H1 (cell line): ENCODE results near the gene MGLL. TPM values are rescaled to one million over a fixed set of nuclear protein-coding genes. Genes with fewer than 3 reads are reported as not detected.
A peak's percentile ranks its signal among the peaks of the same experiment; 100 is the strongest.

Experiments used
- CTCF ChIA-PET: fragments of 300-600 bp; sonication (Branson Sonifier 250); formaldehyde crosslinking; loops from one replicate; lab custom pipeline; 2021; ENCODE audit not compliant: partially characterized antibody; lab: Charles Lee
- POLR2A ChIA-PET: fragments of 300-600 bp; sonication (Branson Sonifier 250); formaldehyde crosslinking; loops from one replicate; lab custom pipeline; 2021; ENCODE audit warnings: inconsistent platforms; ENCODE audit not compliant: partially characterized antibody; lab: Charles Lee
- DNase-seq, 2 experiments: peaks; one replicate each; pipeline versions ENCODE4 v3.0.0 to v3.0.0-alpha.2; 2010 to 2022; ENCODE audit warnings: low spot score in 2 of 2, low read depth in 1 of 2, mixed read lengths in 1 of 2
- FAIRE-seq: peaks from 2 replicates; lab custom pipeline; 2011; peaks lifted over from hg19 to GRCh38; lab: Jason Lieb, UNC
- H2AFZ ChIP-seq: 2 replicates; pipeline ENCODE4 v1.8.1; 2012; ENCODE audit warnings: low read length, inconsistent platforms
- H2AK5ac ChIP-seq: 2 replicates; pipeline ENCODE4 v1.6.1; 2013; ENCODE audit warnings: low read depth, low read length
- H2BK120ac ChIP-seq: replicated peaks from 2 replicates; pipeline ENCODE3; 2013; ENCODE audit warnings: low read depth, low read length, inconsistent platforms
- H2BK12ac ChIP-seq: 2 replicates; pipeline ENCODE4 v1.6.1; 2013; ENCODE audit warnings: low read depth, low read length
- H2BK15ac ChIP-seq: 2 replicates; pipeline ENCODE4 v1.6.1; 2013; ENCODE audit warnings: low read length
- H2BK20ac ChIP-seq: 2 replicates; pipeline ENCODE4 v1.6.1; 2013; ENCODE audit warnings: low read length
- H2BK5ac ChIP-seq: 2 replicates; pipeline ENCODE4 v1.6.1; 2013; ENCODE audit warnings: low read depth, low read length
- H3K14ac ChIP-seq: 2 replicates; pipeline ENCODE4 v1.6.1; 2013; ENCODE audit warnings: inconsistent platforms; ENCODE audit not compliant: insufficient read length
- H3K18ac ChIP-seq: 2 replicates; pipeline ENCODE4 v1.6.1; 2013; ENCODE audit warnings: low read length; ENCODE audit errors: extremely low read depth
- H3K23ac ChIP-seq: 2 replicates; pipeline ENCODE4 v1.6.1; 2013; ENCODE audit warnings: inconsistent platforms; ENCODE audit not compliant: insufficient read length
- H3K23me2 ChIP-seq: 2 replicates; pipeline ENCODE4 v1.6.1; 2013; ENCODE audit warnings: low read depth, low read length
- H3K27ac ChIP-seq: 2 replicates; pipeline ENCODE4 v1.6.1; 2011; ENCODE audit warnings: low read depth, low read length, inconsistent platforms
- H3K27me3 ChIP-seq, 4 experiments: replicated peaks in 1 of 4; 1 replicate in 1 of 4; 2 replicates in 3 of 4; pipeline versions ENCODE4 v1.6.1 to v1.8.1; 2011 to 2013; ENCODE audit warnings: low read length in 3 of 4, mild to moderate bottlenecking in 3 of 4, inconsistent platforms in 2 of 4, mixed read lengths in 2 of 4, moderate library complexity in 1 of 4; ENCODE audit not compliant: control insufficient read depth in 3 of 4, insufficient read depth in 3 of 4; ENCODE audit errors: extremely low read depth in 1 of 4
- H3K36me3 ChIP-seq, 4 experiments: 2 replicates each; pipeline versions ENCODE4 v1.6.1 to v1.8.1; 2011 to 2013; ENCODE audit warnings: mild to moderate bottlenecking in 4 of 4, low read length in 3 of 4, moderate library complexity in 2 of 4, control low read depth in 1 of 4, inconsistent platforms in 1 of 4; ENCODE audit not compliant: insufficient read depth in 4 of 4, control insufficient read depth in 2 of 4
- H3K4ac ChIP-seq: replicated peaks from 2 replicates; pipeline ENCODE3; 2013; ENCODE audit warnings: low read length, low read depth, mixed read lengths, inconsistent platforms; ENCODE audit not compliant: insufficient read length
- H3K4me1 ChIP-seq, 4 experiments: replicated peaks in 1 of 4; 1 replicate in 1 of 4; 2 replicates in 3 of 4; pipeline versions ENCODE4 v1.6.1 to v1.8.1; 2011 to 2013; ENCODE audit warnings: low read length in 3 of 4, inconsistent platforms in 2 of 4, mixed read lengths in 1 of 4; ENCODE audit not compliant: insufficient read depth in 4 of 4, control insufficient read depth in 3 of 4
- H3K4me2 ChIP-seq, 2 experiments: 2 replicates each; pipeline versions ENCODE4 v1.6.1 to v1.8.1; 2011 to 2013; ENCODE audit warnings: low read depth in 2 of 2, low read length in 2 of 2, control low read depth in 1 of 2, inconsistent platforms in 1 of 2, mild to moderate bottlenecking in 1 of 2; ENCODE audit not compliant: insufficient read depth in 1 of 2
- H3K4me3 ChIP-seq, 4 experiments: fragments of 200-600, 300-600 bp in 1 of 4; sonication (generic), shearing (Covaris generic), sonication (Bioruptor Twin) in 1 of 4; 2 replicates each; pipeline versions ENCODE4 v1.5.1 to v1.8.1; 2011 to 2016; ENCODE audit warnings: low read length in 4 of 4, low read depth in 3 of 4, control low read depth in 2 of 4, inconsistent platforms in 2 of 4, mild to moderate bottlenecking in 2 of 4, mixed read lengths in 1 of 4, moderate library complexity in 1 of 4; ENCODE audit not compliant: insufficient read depth in 2 of 4; ENCODE audit errors: extremely low read depth in 1 of 4
- H3K56ac ChIP-seq: replicated peaks from 2 replicates; pipeline ENCODE3; 2013; ENCODE audit warnings: low read depth, mild to moderate bottlenecking, mixed read lengths, low read length, inconsistent platforms; ENCODE audit not compliant: insufficient read length
- H3K79me1 ChIP-seq: 2 replicates; pipeline ENCODE4 v1.6.1; 2013; ENCODE audit warnings: low read depth, low read length, control low read depth
- H3K79me2 ChIP-seq, 2 experiments: 2 replicates each; pipeline versions ENCODE4 v1.6.1 to v1.8.1; 2012 to 2013; ENCODE audit warnings: low read length in 2 of 2, mild to moderate bottlenecking in 2 of 2, inconsistent platforms in 1 of 2; ENCODE audit not compliant: insufficient read depth in 2 of 2, control insufficient read depth in 1 of 2
- H3K9ac ChIP-seq, 4 experiments: replicated peaks in 1 of 4; 1 replicate in 1 of 4; 2 replicates in 3 of 4; pipeline versions ENCODE4 v1.6.1 to v1.8.1; 2011 to 2013; ENCODE audit warnings: low read depth in 3 of 4, low read length in 3 of 4, control low read depth in 2 of 4, mild to moderate bottlenecking in 2 of 4, moderate library complexity in 2 of 4, inconsistent platforms in 1 of 4; ENCODE audit errors: extremely low read depth in 1 of 4
- H3K9me3 ChIP-seq, 2 experiments: 2 replicates each; pipeline versions ENCODE4 v1.6.1 to v1.8.1; 2012 to 2013; ENCODE audit warnings: mild to moderate bottlenecking in 2 of 2, moderate library complexity in 2 of 2, control low read depth in 1 of 2, inconsistent platforms in 1 of 2, low read depth in 1 of 2, low read length in 1 of 2, mixed read lengths in 1 of 2; ENCODE audit not compliant: insufficient read depth in 2 of 2
- H4K20me1 ChIP-seq, 2 experiments: replicated peaks in 1 of 2; 2 replicates each; pipeline versions ENCODE3 to v1.8.1; 2011 to 2013; ENCODE audit warnings: inconsistent platforms in 2 of 2, low read length in 2 of 2, mild to moderate bottlenecking in 1 of 2; ENCODE audit not compliant: insufficient read depth in 2 of 2, control insufficient read depth in 1 of 2
- H4K5ac ChIP-seq: 2 replicates; pipeline ENCODE4 v1.6.1; 2013; ENCODE audit warnings: low read length, low read depth, mixed read lengths, inconsistent platforms; ENCODE audit not compliant: insufficient read length
- H4K8ac ChIP-seq: 2 replicates; pipeline ENCODE4 v1.8.0; 2013; ENCODE audit warnings: mild to moderate bottlenecking, moderate library complexity, low read length, inconsistent platforms; ENCODE audit not compliant: insufficient read depth; ENCODE audit errors: extremely low read depth
- H4K91ac ChIP-seq: replicated peaks from 2 replicates; pipeline ENCODE3; 2013; ENCODE audit warnings: low read length, mixed read lengths, inconsistent platforms; ENCODE audit not compliant: insufficient read length
- BACH1 ChIP-seq: IDR thresholded peaks from 2 replicates; pipeline ENCODE4 v1.6.1; 2012; ENCODE audit warnings: low read length, improper control_type of control experiment
- CBX8 ChIP-seq: fragments of 300-800, 300-1000 bp; sonication (generic); IDR thresholded peaks from 2 replicates; pipeline ENCODE4 v1.7.1; 2016; ENCODE audit warnings: low read depth, low read length, borderline replicate concordance
- EZH2 ChIP-seq: fragments of 200-600 bp; sonication (generic); IDR thresholded peaks from 2 replicates; pipeline ENCODE4 v1.7.1; 2012; ENCODE audit warnings: low read depth, mild to moderate bottlenecking, moderate library complexity, low read length, inconsistent platforms; ENCODE audit not compliant: severe bottlenecking
- KDM5A ChIP-seq: fragments of 200-600 bp; IDR thresholded peaks from 2 replicates; pipeline ENCODE4 v1.7.1; 2012; ENCODE audit warnings: mild to moderate bottlenecking, low read length, inconsistent platforms, mixed read lengths
- MAFK ChIP-seq: IDR thresholded peaks from 2 replicates; pipeline ENCODE4 v1.6.1; 2012; ENCODE audit warnings: low read depth, mild to moderate bottlenecking, improper control_type of control experiment, low read length
- NRF1 ChIP-seq: IDR thresholded peaks from 2 replicates; pipeline ENCODE4 v1.6.1; 2011; ENCODE audit warnings: mild to moderate bottlenecking, low read depth, low read length, improper control_type of control experiment
- PHF8 ChIP-seq: fragments of 200-600 bp; sonication (generic); conservative IDR thresholded peaks from 2 replicates; pipeline ENCODE4 v1.7.1; 2012; ENCODE audit warnings: low read depth, mild to moderate bottlenecking, inconsistent platforms, low read length, moderate library complexity
- RNF2 ChIP-seq: fragments of 200-900, 300-1000 bp; sonication (generic); IDR thresholded peaks from 2 replicates; pipeline ENCODE4 v1.7.1; 2016; ENCODE audit warnings: borderline replicate concordance, low read depth, mild to moderate bottlenecking, antibody characterized with exemption, low read length; ENCODE audit not compliant: poor library complexity, severe bottlenecking; ENCODE audit errors: missing control alignments
- SIX5 ChIP-seq: IDR thresholded peaks from 2 replicates; pipeline ENCODE4 v1.6.1; 2011; ENCODE audit warnings: mild to moderate bottlenecking, low read depth, low read length
- SP1 ChIP-seq: IDR thresholded peaks from 2 replicates; pipeline ENCODE4 v1.6.1; 2011; ENCODE audit warnings: low read depth, low read length
- TAF1 ChIP-seq: IDR thresholded peaks from 2 replicates; pipeline ENCODE4 v1.6.1; 2011; ENCODE audit warnings: mild to moderate bottlenecking, low read depth, low read length
- ZNF274 ChIP-seq: IDR thresholded peaks from 2 replicates; pipeline ENCODE4 v1.7.0; 2012; ENCODE audit warnings: low read length, borderline replicate concordance; ENCODE audit errors: extremely low read depth
- WGBS, 2 experiments: shearing (Covaris generic) in 1 of 2; methylation state at CpG; one replicate each; pipeline versions ENCODE4 v1.1.6 to v1.1.7; 2013 to 2015; ENCODE audit warnings: low lambda C conversion rate in 2 of 2, mixed read lengths in 2 of 2, inconsistent platforms in 1 of 2, low coverage in 1 of 2, missing lambda C conversion rate in 1 of 2; ENCODE audit not compliant: insufficient replicate concordance in 2 of 2, insufficient coverage in 1 of 2, insufficient read length in 1 of 2; ENCODE audit errors: extremely low coverage in 1 of 2, missing lambda C conversion rate in 1 of 2; 5-methylcytosine and 5-hydroxymethylcytosine counted together
- polyA plus RNA-seq, 7 experiments: library from polyadenylated mRNA; depleted of rRNA in 3 of 7; stranded (reverse) in 5 of 7; unstranded in 2 of 7; fragments of >200 nt in 5 of 7; fragments of 200-250 nt in 2 of 7; gene quantifications; 1 replicate in 5 of 7; 2 replicates in 1 of 7; 4 replicates in 1 of 7; pipeline versions ENCODE4 v1.2.1 to v1.2.3, GENCODE V29; 2011 to 2013; ENCODE audit warnings: missing spikeins in 2 of 7, mixed read lengths in 2 of 7
- total RNA-seq: library from RNA; stranded (reverse); fragmentation: NEBNext Ultra II Directional; extraction: Animal tissue kit (Norgen Biotek cat#: 25700); gene quantifications from 2 replicates; pipeline ENCODE4 v1.2.1, GENCODE V29; 2021

The MGLL gene
- total and polyA plus RNA-seq, 2 of the 8 experiments (the other 6 are each of a cell fraction or from before 2014, with no cell fraction given), result 0.05 to 0.34 TPM

DNA sequence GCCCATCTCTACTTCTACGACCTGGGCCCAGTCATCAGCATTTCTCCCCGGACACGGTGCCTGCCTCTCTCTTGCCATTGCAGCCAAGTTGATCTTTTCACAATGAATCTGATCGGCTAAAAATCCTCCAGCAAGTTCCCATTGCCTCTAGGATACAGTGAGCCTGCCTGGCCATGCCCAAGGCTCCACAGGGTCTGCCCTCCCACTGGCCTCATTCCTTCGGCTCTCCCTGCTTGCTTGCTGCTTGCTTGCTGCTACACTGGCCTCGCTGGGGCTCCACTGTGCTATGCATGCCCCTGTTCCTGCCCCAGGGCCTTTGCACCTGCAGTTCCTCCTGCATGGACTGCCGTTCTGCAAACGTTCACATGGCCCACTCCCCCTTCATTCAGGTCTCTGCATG lies 147.5 kb downstream of the MGLL start:
- Histone ChIP-seq H3K4me2 (no peak overlapping the region; a peak in 1 of 4 replicates), H3K4me1 (peaks cover 0 to 14% (median 10%) of the 10 kb centered on the region in 4 experiments; a peak in 6 of 7 replicates), H4K20me1 (no peaks in the 10 kb centered on the region), H2BK12ac (no peak overlapping the region), H3K4ac (no peak overlapping the region), H3K9me3 (no peaks in the 10 kb centered on the region), H3K18ac (no peak overlapping the region), H3K56ac (no peak overlapping the region), H3K23me2 (peaks cover 12% of the 10 kb centered on the region; the same call in 1 of the 2 replicates), H3K79me2 (no peaks in the 10 kb centered on the region), H3K23ac (no peak overlapping the region), H2BK20ac (no peak overlapping the region), H3K4me3 (no peak overlapping the region), H4K91ac (no peak overlapping the region), H3K27me3 (no peaks in the 10 kb centered on the region; a peak in 2 of 7 replicates), H3K27ac (no peak overlapping the region), H4K8ac (no peak overlapping the region), H2AK5ac (no peak overlapping the region), H2BK5ac (no peak overlapping the region), H4K5ac (no peak overlapping the region), H2AFZ (no peak overlapping the region), H3K36me3 (no peaks in the 10 kb centered on the region), H3K9ac (no peak overlapping the region), H3K14ac (no peak overlapping the region), H2BK15ac (no peak overlapping the region), H3K79me1 (no peaks in the 10 kb centered on the region), H2BK120ac (no peak overlapping the region)
- WGBS, 2 experiments, result 91% methylated on average over 7 of the region's 8 CpGs; no CpG with 5 or more reads in 1 of the 2 experiments
- TF ChIP-seq CBX8, result no peak
- TF ChIP-seq KDM5A, result no peak
- no peak for TF ChIP-seq NRF1
- no peak for TF ChIP-seq SP1
- no peak for TF ChIP-seq MAFK
- TF ChIP-seq ZNF274, result no peak
- no peak for TF ChIP-seq RNF2
- no peak for TF ChIP-seq PHF8
- TF ChIP-seq EZH2, result no peak
- no peak for TF ChIP-seq SIX5
- TF ChIP-seq TAF1, result no peak
- TF ChIP-seq BACH1, result no peak
- ChIA-PET POLR2A (no interaction called here), CTCF (interaction anchor here (0.7 kb wide), 1 partner anchor 16 kb away, joined by 3 read pairs; no protein-coding TSS in a partner anchor)
- DNase-seq (peak in 1 of 2 experiments; percentile 33), FAIRE-seq (no peak)
